ENCODE measurements around the gene PPP1R12B.
"Not testable (repeated sequence)": the region's sequence is repeated elsewhere in the genome, so short reads cannot be mapped to it uniquely, and the experiment has no call there.

The PPP1R12B gene

GRCh38 chr1:202624781-202625108 lies 276.2 kb downstream of the PPP1R12B start:
- no peak for DNase-seq (ENCODE audit: low read depth in 3 of 3, low spot score in 1 of 3)

GRCh38 chr1:202625416-202626360 lies 277.2 kb downstream of the PPP1R12B start:
- DNase-seq (ENCODE audit: low read depth in 3 of 3, low spot score in 1 of 3): peak in 2 of 3 donors; percentile 17 to 22

- not testable (repeated sequence) for DNase-seq (ENCODE audit: low read depth in 3 of 3, low spot score in 1 of 3)
Observed at GRCh38 chr1:202627036-202627435, 278.5 kb downstream of the PPP1R12B start.

GRCh38 chr1:202627841-202628565 lies 279.5 kb downstream of the PPP1R12B start:
- no peak for DNase-seq (ENCODE audit: low read depth in 3 of 3, low spot score in 1 of 3)

GRCh38 chr1:202628646-202629215 lies 280.2 kb downstream of the PPP1R12B start:
- no peak for DNase-seq (ENCODE audit: low read depth in 3 of 3, low spot score in 1 of 3)

GRCh38 chr1:202629257-202629811 lies 280.8 kb downstream of the PPP1R12B start:
- DNase-seq (ENCODE audit: low read depth in 3 of 3, low spot score in 1 of 3): not testable (repeated sequence)

- DNase-seq (ENCODE audit: low read depth in 3 of 3, low spot score in 1 of 3): not testable (repeated sequence)
Observed at GRCh38 chr1:202630096-202630495, 281.6 kb downstream of the PPP1R12B start.

- DNase-seq (ENCODE audit: low read depth in 3 of 3, low spot score in 1 of 3): no peak
Observed at GRCh38 chr1:202630541-202630940, 282.0 kb downstream of the PPP1R12B start.

GRCh38 chr1:202631076-202631923 lies 282.8 kb downstream of the PPP1R12B start:
- no peak for DNase-seq (ENCODE audit: low read depth in 3 of 3, low spot score in 1 of 3)

- no peak for DNase-seq (ENCODE audit: low read depth in 3 of 3, low spot score in 1 of 3)
Observed at GRCh38 chr1:202632241-202632640, 283.7 kb downstream of the PPP1R12B start.

GRCh38 chr1:202636171-202636570 lies 287.7 kb downstream of the PPP1R12B start:
- not testable (repeated sequence) for DNase-seq (ENCODE audit: low read depth in 3 of 3, low spot score in 1 of 3)

GRCh38 chr1:202637321-202638018 lies 289.0 kb downstream of the PPP1R12B start:
- DNase-seq (ENCODE audit: low read depth in 3 of 3, low spot score in 1 of 3): not testable (repeated sequence)

- DNase-seq (ENCODE audit: low read depth in 3 of 3, low spot score in 1 of 3): no peak
Observed at GRCh38 chr1:202638019-202638700, 289.7 kb downstream of the PPP1R12B start.

GRCh38 chr1:202638701-202639305 lies 290.3 kb downstream of the PPP1R12B start:
- DNase-seq (ENCODE audit: low read depth in 3 of 3, low spot score in 1 of 3): not testable (repeated sequence)

- no peak for DNase-seq (ENCODE audit: low read depth in 3 of 3, low spot score in 1 of 3)
Observed at GRCh38 chr1:202639500-202639899, 291.0 kb downstream of the PPP1R12B start.

- no peak for DNase-seq (ENCODE audit: low read depth in 3 of 3, low spot score in 1 of 3)
Observed at GRCh38 chr1:202642212-202642611, 293.7 kb downstream of the PPP1R12B start.

All from stimulated activated CD4-positive, alpha-beta T cell treated with anti-CD3 and anti-CD28 coated beads, TNF-alpha, amount 100 ng/mL, for 1 hour (primary cell).